ENCODE results near the gene ZNF407.

Gene ZNF407

DNA sequence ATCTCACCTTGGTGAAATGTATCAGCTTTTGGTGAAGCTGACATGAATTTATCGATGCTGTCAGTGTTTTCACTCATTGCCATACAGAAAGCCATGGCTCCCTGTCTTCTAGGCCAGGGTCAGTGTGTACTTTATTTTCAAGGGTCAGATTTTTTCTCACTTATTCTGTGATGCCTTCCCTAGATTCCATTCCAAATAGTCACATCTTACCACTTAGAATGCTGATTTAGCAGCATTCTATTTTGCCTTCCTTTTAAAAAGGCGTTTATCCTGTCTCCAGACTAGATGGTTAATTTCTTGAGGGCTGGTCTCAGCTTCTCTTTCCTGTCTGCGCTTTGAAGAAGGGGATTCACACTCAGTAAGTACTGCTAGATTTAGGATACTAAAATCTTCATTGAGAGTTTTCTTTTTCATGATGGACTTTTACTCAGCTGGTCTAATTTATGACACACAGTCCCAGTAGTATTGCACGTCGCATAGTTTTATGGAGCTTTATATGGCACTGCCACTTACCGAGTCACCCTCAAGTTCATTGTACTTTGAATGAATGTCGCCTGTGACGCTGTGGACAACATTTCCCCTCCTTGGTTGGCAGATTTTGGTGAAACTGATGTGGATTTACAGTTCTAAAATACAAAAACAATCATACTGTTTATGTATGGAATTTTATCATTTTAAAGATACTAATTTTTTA lies 194.0 kb downstream of the ZNF407 start:
- TF ChIP-seq, protein P1, sequence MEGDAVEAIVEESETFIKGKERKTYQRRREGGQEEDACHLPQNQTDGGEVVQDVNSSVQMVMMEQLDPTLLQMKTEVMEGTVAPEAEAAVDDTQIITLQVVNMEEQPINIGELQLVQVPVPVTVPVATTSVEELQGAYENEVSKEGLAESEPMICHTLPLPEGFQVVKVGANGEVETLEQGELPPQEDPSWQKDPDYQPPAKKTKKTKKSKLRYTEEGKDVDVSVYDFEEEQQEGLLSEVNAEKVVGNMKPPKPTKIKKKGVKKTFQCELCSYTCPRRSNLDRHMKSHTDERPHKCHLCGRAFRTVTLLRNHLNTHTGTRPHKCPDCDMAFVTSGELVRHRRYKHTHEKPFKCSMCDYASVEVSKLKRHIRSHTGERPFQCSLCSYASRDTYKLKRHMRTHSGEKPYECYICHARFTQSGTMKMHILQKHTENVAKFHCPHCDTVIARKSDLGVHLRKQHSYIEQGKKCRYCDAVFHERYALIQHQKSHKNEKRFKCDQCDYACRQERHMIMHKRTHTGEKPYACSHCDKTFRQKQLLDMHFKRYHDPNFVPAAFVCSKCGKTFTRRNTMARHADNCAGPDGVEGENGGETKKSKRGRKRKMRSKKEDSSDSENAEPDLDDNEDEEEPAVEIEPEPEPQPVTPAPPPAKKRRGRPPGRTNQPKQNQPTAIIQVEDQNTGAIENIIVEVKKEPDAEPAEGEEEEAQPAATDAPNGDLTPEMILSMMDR (IDR thresholded peaks at IDR 0.05; ENCODE audit: control extremely low read depth, extremely low read depth, low read depth, missing control alignments), result no peak
- DNase-seq (ENCODE audit: extremely low spot score), result no peak
- ChIA-PET CTCF (interaction anchor here (1.2 kb wide), 1 partner anchor 18 kb away, joined by 3 read pairs; no protein-coding TSS in a partner anchor), POLR2A (no interaction called here)

DNA sequence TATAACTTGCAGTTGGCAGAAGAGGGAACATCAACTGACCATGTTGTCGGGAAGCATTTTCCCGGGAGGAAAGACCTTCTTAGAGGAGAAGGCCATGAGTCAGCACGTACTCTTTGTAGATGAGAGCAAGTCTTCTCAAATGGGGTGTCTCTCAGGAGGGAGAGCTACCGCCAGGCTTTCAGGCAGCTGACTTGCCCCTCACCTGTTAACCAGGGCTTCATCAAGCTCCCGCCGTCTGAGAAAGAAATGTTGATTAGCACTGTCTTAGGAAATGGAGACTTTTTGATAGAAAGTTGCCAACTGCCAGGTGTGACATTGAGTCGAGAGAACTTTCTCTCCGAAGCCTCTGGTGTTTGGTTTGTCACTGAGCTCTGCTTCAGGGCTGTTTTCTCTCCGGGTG lies 196.1 kb downstream of the ZNF407 start:
- ChIA-PET CTCF (interaction anchor here (1.1 to 1.7 kb wide), 2 partner anchors 9 to 15 kb away, joined by 3 to 6 read pairs; no protein-coding TSS in a partner anchor), POLR2A (no interaction called here)
- DNase-seq (ENCODE audit: extremely low spot score), result no peak
- TF ChIP-seq, protein P1 (IDR thresholded peaks at IDR 0.05; ENCODE audit: control extremely low read depth, extremely low read depth, low read depth, missing control alignments), result no peak

DNA sequence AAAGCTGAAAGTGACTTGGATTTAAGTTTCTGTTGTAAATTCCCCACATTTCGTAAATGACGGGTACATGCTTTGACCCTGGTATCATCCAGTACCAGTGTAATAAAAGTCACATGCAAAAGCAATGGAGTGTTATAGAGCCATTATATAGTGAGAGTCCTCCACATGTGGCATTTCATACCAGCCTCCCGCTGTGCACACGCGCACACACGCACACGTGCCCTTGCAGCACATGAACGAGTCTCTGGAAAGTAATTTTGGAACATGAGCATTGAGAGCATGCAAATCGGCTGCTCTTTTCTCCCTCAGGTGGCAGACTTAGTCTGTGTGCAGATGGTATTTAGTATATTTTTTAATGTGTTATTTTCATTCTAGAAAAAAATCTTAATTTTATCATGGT lies 198.1 kb downstream of the ZNF407 start:
- TF ChIP-seq, protein P1 (IDR thresholded peaks at IDR 0.05; ENCODE audit: control extremely low read depth, extremely low read depth, low read depth, missing control alignments), result no peak
- ChIA-PET POLR2A (no interaction called here), CTCF (interaction anchor here (1.0 to 1.5 kb wide), 4 partner anchors 16 to 40 kb away, joined by 3 to 5 read pairs (median 3); no protein-coding TSS in a partner anchor)
- DNase-seq (ENCODE audit: extremely low spot score), result no peak

DNA sequence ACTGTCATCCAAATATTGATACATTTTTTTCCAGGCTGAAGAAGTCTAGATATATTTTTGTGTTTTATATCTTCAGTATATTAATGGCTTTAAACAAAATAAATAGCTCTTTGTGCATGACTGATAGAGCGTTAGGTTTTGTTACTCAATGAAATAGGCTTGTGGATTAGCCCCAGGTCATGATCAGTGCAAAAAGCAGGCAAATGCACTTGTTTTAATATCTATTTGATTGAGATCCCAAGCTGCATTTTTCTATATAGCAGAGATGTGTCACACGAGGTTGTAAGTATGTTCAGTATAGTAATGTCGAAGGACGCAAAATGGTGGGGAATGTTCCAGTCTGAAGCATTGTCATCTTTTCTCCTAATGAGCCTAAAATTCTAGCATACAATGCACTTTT lies 198.5 kb downstream of the ZNF407 start:
- TF ChIP-seq, protein P1 (IDR thresholded peaks at IDR 0.05; ENCODE audit: control extremely low read depth, extremely low read depth, low read depth, missing control alignments), result no peak
- POLR2A ChIA-PET, result no interaction called here
- DNase-seq (ENCODE audit: extremely low spot score), result no peak
- CTCF ChIA-PET, result interaction anchor here (1.0 to 1.5 kb wide), 3 partner anchors 17 to 39 kb away, joined by 3 to 5 read pairs (median 3); no protein-coding TSS in a partner anchor

DNA sequence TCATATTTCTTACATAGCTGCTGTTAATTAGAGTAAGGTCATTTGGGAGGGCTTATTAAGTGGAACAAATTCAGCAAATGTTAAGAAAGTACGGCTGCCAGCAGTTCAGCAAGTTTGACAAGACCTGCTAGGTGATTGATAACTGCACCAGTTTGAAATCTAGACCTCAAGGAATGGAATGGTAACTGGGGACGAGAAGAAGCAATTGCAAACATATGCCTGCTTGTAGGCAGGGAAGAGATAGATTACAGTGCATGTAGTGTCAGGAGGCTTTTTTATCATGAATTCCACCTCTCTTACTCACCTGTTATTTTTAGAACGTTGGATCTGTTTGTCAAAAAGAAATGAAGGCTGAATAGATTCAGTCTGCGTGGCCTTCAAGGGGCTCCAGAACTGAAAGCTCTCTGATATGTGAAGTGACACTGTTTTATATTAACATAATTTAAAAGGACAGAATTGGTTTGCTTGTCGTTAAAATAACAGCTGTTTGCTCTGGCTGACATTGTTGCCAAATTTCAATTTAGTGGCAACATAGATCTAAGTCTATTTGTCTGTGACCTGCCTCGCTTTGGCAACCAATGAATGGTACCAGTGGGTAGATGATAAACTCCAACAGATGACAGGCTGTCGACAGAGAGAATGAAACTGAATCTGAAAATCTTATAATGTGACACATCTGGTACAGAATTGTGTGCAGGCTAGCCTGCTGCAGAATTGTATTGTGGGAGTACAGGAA lies 199.3 kb downstream of the ZNF407 start:
- ChIA-PET CTCF (interaction anchor here (1.2 to 1.5 kb wide), 2 partner anchors 19 to 38 kb away, joined by 3 to 5 read pairs; no protein-coding TSS in a partner anchor), POLR2A (no interaction called here)
- peak; percentile 45 for DNase-seq (ENCODE audit: extremely low spot score)
- TF ChIP-seq, protein P1 (IDR thresholded peaks at IDR 0.05; ENCODE audit: control extremely low read depth, extremely low read depth, low read depth, missing control alignments), result no peak

DNA sequence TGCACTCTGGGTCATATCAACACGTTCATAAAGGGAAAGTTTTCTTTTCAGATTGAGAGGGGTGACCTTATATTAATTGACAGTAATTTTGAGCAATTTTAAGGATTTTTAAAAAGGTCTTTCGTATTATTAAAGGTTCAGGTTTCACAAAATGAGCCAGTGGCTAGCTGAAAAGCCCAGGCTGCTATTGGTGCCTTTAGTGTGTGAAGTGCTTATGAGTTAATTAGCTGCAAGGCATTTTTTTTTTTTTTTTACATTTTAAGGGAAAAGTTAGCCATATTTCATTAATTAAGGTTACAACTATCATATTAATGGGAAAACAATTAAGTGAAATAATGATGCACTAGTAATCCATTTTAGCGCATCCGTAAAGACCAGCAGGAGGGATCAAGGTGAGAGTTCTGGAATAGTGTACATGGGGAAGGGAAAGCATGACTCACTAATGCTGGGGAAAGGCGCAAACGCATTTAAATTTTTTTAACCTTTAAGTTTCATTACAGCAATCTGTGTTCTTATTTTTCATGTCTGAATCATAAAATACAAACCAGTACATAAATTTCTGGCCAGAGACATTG lies 200.0 kb downstream of the ZNF407 start:
- ChIA-PET POLR2A (no interaction called here), CTCF (no interaction called here)
- no peak for DNase-seq (ENCODE audit: extremely low spot score)
- TF ChIP-seq, protein P1 (IDR thresholded peaks at IDR 0.05; ENCODE audit: control extremely low read depth, extremely low read depth, low read depth, missing control alignments), result no peak

Data from GM10248 (cell line).